ENCODE data around the gene SLCO3A1.

Gene SLCO3A1

DNA sequence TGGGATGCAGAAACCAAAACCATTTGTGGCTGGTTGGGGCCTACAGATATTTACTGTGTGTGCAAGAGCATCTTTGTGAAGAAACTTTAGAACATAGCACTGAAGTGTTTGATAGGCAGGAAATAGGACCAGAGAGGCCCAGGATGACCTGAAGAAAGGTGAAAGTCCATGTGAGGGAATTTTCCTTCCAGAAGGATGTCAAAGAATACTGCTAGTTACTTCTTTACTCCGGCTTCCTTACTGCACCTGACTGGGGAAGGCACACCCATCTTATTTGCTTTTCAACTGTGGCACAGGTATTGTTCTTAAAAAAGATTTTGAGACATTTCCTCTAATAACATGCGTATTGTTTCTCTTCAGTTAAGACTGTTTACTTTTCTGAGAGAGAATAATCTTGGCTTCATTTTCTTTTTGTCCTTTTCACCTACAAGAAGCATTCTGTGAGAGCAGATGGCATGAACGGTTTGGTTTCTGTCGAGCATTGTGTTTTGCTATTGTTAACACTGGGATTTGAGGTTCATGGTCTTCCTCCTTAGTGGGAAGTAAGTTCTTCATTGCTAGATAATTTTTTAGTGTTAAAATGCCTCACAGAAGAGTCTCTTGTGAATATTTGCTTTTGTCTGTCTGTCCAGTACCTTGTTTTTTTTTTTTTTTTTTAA is 71.5 kb downstream of the SLCO3A1 start:
- no peak for DNase-seq (ENCODE audit: low read depth)
- TF ChIP-seq, protein P1, sequence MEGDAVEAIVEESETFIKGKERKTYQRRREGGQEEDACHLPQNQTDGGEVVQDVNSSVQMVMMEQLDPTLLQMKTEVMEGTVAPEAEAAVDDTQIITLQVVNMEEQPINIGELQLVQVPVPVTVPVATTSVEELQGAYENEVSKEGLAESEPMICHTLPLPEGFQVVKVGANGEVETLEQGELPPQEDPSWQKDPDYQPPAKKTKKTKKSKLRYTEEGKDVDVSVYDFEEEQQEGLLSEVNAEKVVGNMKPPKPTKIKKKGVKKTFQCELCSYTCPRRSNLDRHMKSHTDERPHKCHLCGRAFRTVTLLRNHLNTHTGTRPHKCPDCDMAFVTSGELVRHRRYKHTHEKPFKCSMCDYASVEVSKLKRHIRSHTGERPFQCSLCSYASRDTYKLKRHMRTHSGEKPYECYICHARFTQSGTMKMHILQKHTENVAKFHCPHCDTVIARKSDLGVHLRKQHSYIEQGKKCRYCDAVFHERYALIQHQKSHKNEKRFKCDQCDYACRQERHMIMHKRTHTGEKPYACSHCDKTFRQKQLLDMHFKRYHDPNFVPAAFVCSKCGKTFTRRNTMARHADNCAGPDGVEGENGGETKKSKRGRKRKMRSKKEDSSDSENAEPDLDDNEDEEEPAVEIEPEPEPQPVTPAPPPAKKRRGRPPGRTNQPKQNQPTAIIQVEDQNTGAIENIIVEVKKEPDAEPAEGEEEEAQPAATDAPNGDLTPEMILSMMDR (conservative IDR thresholded peaks at IDR 0.05; ENCODE audit: control insufficient read depth, insufficient read depth, low read depth, low read length): no peak
- H3K4me3 ChIP-seq (ENCODE audit: control insufficient read depth, low read depth, low read length): no peak overlapping the region

- no peak for DNase-seq (ENCODE audit: low read depth)
- TF ChIP-seq, protein P1 (conservative IDR thresholded peaks at IDR 0.05; ENCODE audit: control insufficient read depth, insufficient read depth, low read depth, low read length): no peak
- H3K4me3 ChIP-seq (ENCODE audit: control insufficient read depth, low read depth, low read length): no peak overlapping the region
Observed at GRCh38 chr15:91925794-91926193, 72.3 kb downstream of the SLCO3A1 start.

- no peak overlapping the region for H3K4me3 ChIP-seq (ENCODE audit: control insufficient read depth, low read depth, low read length)
- TF ChIP-seq, protein P1 (conservative IDR thresholded peaks at IDR 0.05; ENCODE audit: control insufficient read depth, insufficient read depth, low read depth, low read length): no peak
- DNase-seq (ENCODE audit: low read depth): peak; percentile 71
Observed at GRCh38 chr15:91926908-91927270, 73.4 kb downstream of the SLCO3A1 start.

GRCh38 chr15:91927585-91927984 is 74.1 kb downstream of the SLCO3A1 start:
- no peak overlapping the region for H3K4me3 ChIP-seq (ENCODE audit: control insufficient read depth, low read depth, low read length)
- no peak for DNase-seq (ENCODE audit: low read depth)
- TF ChIP-seq, protein P1 (conservative IDR thresholded peaks at IDR 0.05; ENCODE audit: control insufficient read depth, insufficient read depth, low read depth, low read length): no peak

- TF ChIP-seq, protein P1 (conservative IDR thresholded peaks at IDR 0.05; ENCODE audit: control insufficient read depth, insufficient read depth, low read depth, low read length): no peak
Observed at GRCh38 chr15:91928675-91929074, 75.2 kb downstream of the SLCO3A1 start.

DNA sequence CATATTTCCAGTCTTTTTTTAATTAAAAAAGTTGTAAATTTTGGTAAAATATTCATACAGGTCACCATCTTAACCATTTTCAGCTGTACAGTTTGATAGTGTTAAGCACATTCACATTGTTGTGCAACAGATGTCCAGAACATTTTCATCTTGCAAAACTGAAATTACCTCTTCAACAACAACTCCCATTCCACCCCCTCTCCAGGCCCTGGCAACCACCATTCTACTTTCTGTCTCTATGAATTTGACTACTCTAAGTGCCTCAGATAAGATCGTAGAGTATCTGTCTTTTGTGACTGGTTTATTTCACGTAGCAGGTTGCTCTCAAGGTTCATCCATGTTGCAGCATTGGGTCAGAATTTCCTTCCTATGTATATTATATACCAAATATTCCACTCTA is 76.0 kb downstream of the SLCO3A1 start:
- H3K4me3 ChIP-seq (ENCODE audit: control insufficient read depth, low read depth, low read length): no peak overlapping the region
- DNase-seq (ENCODE audit: low read depth): peak; percentile 60
- TF ChIP-seq, protein P1 (conservative IDR thresholded peaks at IDR 0.05; ENCODE audit: control insufficient read depth, insufficient read depth, low read depth, low read length): no peak

More at GRCh38 chr15:91928675-91929074, 75.2 kb downstream of the SLCO3A1 start:
- no peak for DNase-seq (ENCODE audit: low read depth)
- no peak overlapping the region for H3K4me3 ChIP-seq (ENCODE audit: control insufficient read depth, low read depth, low read length)

- TF ChIP-seq, protein P1 (conservative IDR thresholded peaks at IDR 0.05; ENCODE audit: control insufficient read depth, insufficient read depth, low read depth, low read length): no peak
- DNase-seq (ENCODE audit: low read depth): no peak
- H3K4me3 ChIP-seq (ENCODE audit: control insufficient read depth, low read depth, low read length): no peak overlapping the region
Observed at GRCh38 chr15:91930092-91930491, 76.6 kb downstream of the SLCO3A1 start.

All from fibroblast of mammary gland (primary cell).